Adipocyte (in vitro differentiated cells): Measurements from ENCODE around the gene AGMO.
A peak's percentile ranks its signal among the peaks of the same experiment; 100 is the strongest.

ENCODE experiments used
- DNase-seq: peaks from one replicate; pipeline ENCODE4 v3.0.0-alpha.2; 2015; ENCODE audit warnings: low read depth
- H3K27me3 ChIP-seq: replicated peaks from 2 replicates; pipeline ENCODE4 v1.7.0; 2013; ENCODE audit warnings: mild to moderate bottlenecking, low read length, moderate library complexity; ENCODE audit not compliant: control insufficient read depth, insufficient read depth
- H3K36me3 ChIP-seq: 2 replicates; pipeline ENCODE4 v1.7.0; 2013; ENCODE audit warnings: low read length, mild to moderate bottlenecking, moderate library complexity; ENCODE audit not compliant: control insufficient read depth, insufficient read depth, severe bottlenecking
- H3K4me1 ChIP-seq: 2 replicates; pipeline ENCODE4 v1.7.0; 2013; ENCODE audit warnings: mild to moderate bottlenecking, low read length, moderate library complexity; ENCODE audit not compliant: control insufficient read depth, insufficient read depth
- H3K4me3 ChIP-seq: 2 replicates; pipeline ENCODE4 v1.7.0; 2013; ENCODE audit warnings: mild to moderate bottlenecking, low read length, moderate library complexity
- H3K9ac ChIP-seq: 2 replicates; pipeline ENCODE4 v1.7.0; 2013; ENCODE audit warnings: mild to moderate bottlenecking, low read length, moderate library complexity
- H3K9me3 ChIP-seq: 2 replicates; pipeline ENCODE4 v1.7.0; 2013; ENCODE audit warnings: mild to moderate bottlenecking, low read length, moderate library complexity; ENCODE audit not compliant: control insufficient read depth

The AGMO gene

GRCh38 chr7:15459018-15459615 is 102.7 kb downstream of the AGMO start:
- no peak overlapping the region for H3K9ac ChIP-seq
- no peak overlapping the region for H3K4me3 ChIP-seq
- no peaks in the 10 kb centered on the region for H3K9me3 ChIP-seq
- peak; percentile 16 for DNase-seq
- no peaks in the 10 kb centered on the region for H3K36me3 ChIP-seq
- H3K27me3 ChIP-seq, result no peaks in the 10 kb centered on the region
- peaks cover 48% of the 10 kb centered on the region for H3K4me1 ChIP-seq

GRCh38 chr7:15457990-15458955 is 103.5 kb downstream of the AGMO start:
- Histone ChIP-seq H3K4me3 (no peak overlapping the region), H3K9ac (peak overlapping the region; percentile 5), H3K9me3 (no peaks in the 10 kb centered on the region), H3K4me1 (peaks cover 42% of the 10 kb centered on the region), H3K27me3 (no peaks in the 10 kb centered on the region), H3K36me3 (no peaks in the 10 kb centered on the region)
- DNase-seq, result peak; percentile 16

- H3K9ac ChIP-seq, result no peak overlapping the region
- no peaks in the 10 kb centered on the region for H3K36me3 ChIP-seq
- no peak overlapping the region for H3K4me3 ChIP-seq
- no peaks in the 10 kb centered on the region for H3K9me3 ChIP-seq
- DNase-seq, result no peak
- peaks cover under 1% of the 10 kb centered on the region for H3K4me1 ChIP-seq
- H3K27me3 ChIP-seq, result no peaks in the 10 kb centered on the region
Observed at GRCh38 chr7:15452670-15453069, 109.1 kb downstream of the AGMO start.

GRCh38 chr7:15446722-15447121 is 115.1 kb downstream of the AGMO start:
- no peaks in the 10 kb centered on the region for H3K27me3 ChIP-seq
- H3K9me3 ChIP-seq, result no peaks in the 10 kb centered on the region
- H3K9ac ChIP-seq, result no peak overlapping the region
- H3K36me3 ChIP-seq, result no peaks in the 10 kb centered on the region
- no peaks in the 10 kb centered on the region for H3K4me1 ChIP-seq
- H3K4me3 ChIP-seq, result no peak overlapping the region
- DNase-seq, result no peak

- Histone ChIP-seq H3K36me3 (no peaks in the 10 kb centered on the region), H3K4me3 (no peak overlapping the region), H3K27me3 (no peaks in the 10 kb centered on the region), H3K9ac (no peak overlapping the region), H3K4me1 (no peaks in the 10 kb centered on the region), H3K9me3 (no peaks in the 10 kb centered on the region)
- peak; percentile 86 for DNase-seq
Observed at GRCh38 chr7:15446280-15446679, 115.5 kb downstream of the AGMO start.

GRCh38 chr7:15441915-15442314 is 119.9 kb downstream of the AGMO start:
- no peak for DNase-seq
- Histone ChIP-seq H3K4me3 (no peak overlapping the region), H3K9ac (no peak overlapping the region), H3K9me3 (no peaks in the 10 kb centered on the region), H3K27me3 (no peaks in the 10 kb centered on the region), H3K36me3 (no peaks in the 10 kb centered on the region), H3K4me1 (no peaks in the 10 kb centered on the region)

GRCh38 chr7:15440482-15440881 is 121.3 kb downstream of the AGMO start:
- no peak for DNase-seq
- no peaks in the 10 kb centered on the region for H3K36me3 ChIP-seq

GRCh38 chr7:15439853-15440252 is 122.0 kb downstream of the AGMO start:
- no peaks in the 10 kb centered on the region for H3K27me3 ChIP-seq
- no peak overlapping the region for H3K9ac ChIP-seq
- H3K9me3 ChIP-seq, result no peaks in the 10 kb centered on the region
- no peak overlapping the region for H3K4me3 ChIP-seq
- DNase-seq, result no peak
- peaks cover 6% of the 10 kb centered on the region for H3K4me1 ChIP-seq
- H3K36me3 ChIP-seq, result no peaks in the 10 kb centered on the region

More at GRCh38 chr7:15440482-15440881, 121.3 kb downstream of the AGMO start:
- Histone ChIP-seq H3K4me1 (no peaks in the 10 kb centered on the region), H3K9ac (no peak overlapping the region), H3K27me3 (no peaks in the 10 kb centered on the region), H3K9me3 (no peaks in the 10 kb centered on the region), H3K4me3 (no peak overlapping the region)

- H3K4me1 ChIP-seq, result peaks cover 14% of the 10 kb centered on the region
- H3K9ac ChIP-seq, result no peak overlapping the region
- H3K4me3 ChIP-seq, result no peak overlapping the region
- H3K27me3 ChIP-seq, result no peaks in the 10 kb centered on the region
- no peaks in the 10 kb centered on the region for H3K9me3 ChIP-seq
- no peaks in the 10 kb centered on the region for H3K36me3 ChIP-seq
- no peak for DNase-seq
Observed at GRCh38 chr7:15433151-15433550, 128.7 kb downstream of the AGMO start.

- peaks cover 14% of the 10 kb centered on the region for H3K4me1 ChIP-seq
- DNase-seq, result no peak
- H3K9me3 ChIP-seq, result no peaks in the 10 kb centered on the region
- no peak overlapping the region for H3K9ac ChIP-seq
- H3K36me3 ChIP-seq, result no peaks in the 10 kb centered on the region
- no peaks in the 10 kb centered on the region for H3K27me3 ChIP-seq
- H3K4me3 ChIP-seq, result no peak overlapping the region
Observed at GRCh38 chr7:15430911-15431310, 130.9 kb downstream of the AGMO start.

GRCh38 chr7:15430191-15430590 is 131.6 kb downstream of the AGMO start:
- DNase-seq, result no peak
- no peak overlapping the region for H3K9ac ChIP-seq
- no peaks in the 10 kb centered on the region for H3K36me3 ChIP-seq
- no peak overlapping the region for H3K4me3 ChIP-seq
- H3K9me3 ChIP-seq, result no peaks in the 10 kb centered on the region
- H3K27me3 ChIP-seq, result no peaks in the 10 kb centered on the region
- H3K4me1 ChIP-seq, result peaks cover 11% of the 10 kb centered on the region
